Measurements from ENCODE around the gene GABRA5. TPM values are rescaled to one million over a fixed set of nuclear protein-coding genes. Genes with fewer than 3 reads are reported as not detected.
"Not testable (repeated sequence)": the region's sequence is repeated elsewhere in the genome, so short reads cannot be mapped to it uniquely, and the experiment has no call there.

Gene GABRA5
- polyA plus RNA-seq = not detected

DNA sequence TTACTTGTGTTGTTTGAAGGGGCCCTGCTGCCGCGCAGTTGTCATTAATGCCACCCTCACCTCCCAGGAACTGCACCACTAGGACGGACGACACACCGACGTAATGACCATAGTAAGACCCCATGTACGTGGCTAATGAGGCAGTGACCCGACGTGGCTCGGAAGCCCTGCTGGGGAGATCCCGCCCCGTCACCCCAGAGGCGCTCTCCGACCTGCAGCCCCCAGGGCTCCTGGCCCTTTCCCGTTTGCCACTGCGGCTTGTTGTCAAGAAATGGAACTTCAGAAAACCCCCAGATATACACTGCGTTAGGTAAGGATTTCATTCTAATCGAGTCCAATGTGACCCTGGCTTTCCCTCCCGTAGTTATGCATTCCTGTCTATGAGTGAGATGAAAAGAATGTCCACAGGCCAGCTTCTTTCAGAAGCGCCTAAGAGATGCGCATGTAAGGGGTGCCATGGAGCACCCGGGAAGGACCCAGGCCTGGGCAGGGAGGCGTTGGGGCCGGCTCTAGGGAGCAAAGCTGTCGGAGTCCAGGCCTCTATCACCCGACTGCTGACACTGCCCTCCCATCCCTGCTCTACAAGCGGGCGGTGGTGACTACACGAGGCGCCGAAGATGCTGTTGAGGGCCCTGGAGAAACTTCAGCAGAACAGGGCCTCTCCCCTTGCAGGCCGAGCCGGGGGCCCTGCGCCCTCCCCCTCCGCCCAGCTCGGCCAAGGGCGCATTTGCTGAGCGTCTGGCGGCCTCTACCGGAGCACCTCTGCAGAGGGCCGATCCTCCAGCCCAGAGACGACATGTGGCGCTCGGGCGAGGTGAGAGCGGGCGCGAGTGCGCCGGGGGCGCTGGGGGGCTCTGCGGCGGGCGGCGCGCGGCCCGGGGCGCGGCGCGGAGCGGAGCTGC lies at the start of gene GABRA5:
TSS of gene GABRA5 (plus strand) at position 765 of the 902 bp plus-strand sequence. CDS start 2,187 bp downstream, outside the sequence.
- Mint-ChIP-seq H3K4me3 (no peak within 1 kb of the TSS), H3K9me3 (peaks cover 0 to 6% (median 0%) of the 10 kb centered on the region in 3 donors), H3K4me1 (peaks cover 0 to 1% (median 0%) of the 10 kb centered on the region in 3 donors), H3K36me3 (peaks cover 1% of the 10 kb centered on the region), H3K27ac (peak within 1 kb of the TSS in 1 of 3 donors; percentile 27), H3K27me3 (peaks cover 8% of the 10 kb centered on the region)

DNA sequence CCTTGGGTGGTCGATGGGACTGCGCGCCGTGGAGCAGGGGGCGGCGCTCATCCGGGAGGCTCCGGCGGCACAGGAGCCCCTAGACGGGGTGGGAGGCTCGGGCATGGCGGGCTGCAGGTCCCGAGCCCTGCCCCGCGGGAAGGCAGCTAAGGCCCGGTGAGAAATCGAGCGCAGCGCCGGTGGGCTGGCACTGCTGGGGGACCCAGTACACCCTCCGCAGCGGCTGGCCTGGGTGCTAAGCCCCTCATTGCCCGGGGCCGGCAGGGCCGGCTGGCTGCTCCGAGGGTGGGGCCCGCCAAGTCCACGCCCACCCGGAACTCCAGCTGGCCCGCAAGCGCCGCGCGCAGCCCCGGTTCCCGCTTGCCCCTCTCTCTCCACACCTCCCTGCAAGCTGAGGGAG lies 35.7 kb upstream of the GABRA5 start:
- not testable (repeated sequence) for H3K27ac Mint-ChIP-seq, H3K4me3 Mint-ChIP-seq, H3K27me3 Mint-ChIP-seq, H3K4me1 Mint-ChIP-seq, H3K36me3 Mint-ChIP-seq
- H3K9me3 Mint-ChIP-seq = peaks cover 9 to 36% (median 10%) of the 10 kb centered on the region in 3 donors

DNA sequence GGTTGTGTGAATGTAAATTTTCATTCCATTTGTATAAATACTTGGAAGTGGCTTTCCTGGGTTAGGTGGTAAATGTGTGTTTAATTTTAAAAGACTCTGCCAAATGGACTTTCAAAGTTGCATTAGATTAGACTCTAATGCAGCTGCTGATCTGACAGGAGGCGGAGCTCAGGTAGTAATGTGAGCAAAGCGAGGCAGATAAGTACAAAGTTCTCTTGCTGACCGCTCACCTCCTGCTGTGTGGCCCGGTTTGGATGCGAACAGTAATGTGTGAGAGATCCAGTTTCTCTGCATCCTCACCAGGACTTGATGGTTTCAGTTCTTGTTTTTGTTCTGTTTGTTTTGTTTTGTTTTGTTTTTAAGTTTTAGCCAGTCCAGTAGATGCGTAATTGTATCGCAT lies 34.9 kb upstream of the GABRA5 start:
- Mint-ChIP-seq H3K36me3 (no peaks in the 10 kb centered on the region), H3K4me1 (no peaks in the 10 kb centered on the region), H3K27ac (no peak overlapping the region), H3K9me3 (peaks cover 9 to 42% (median 12%) of the 10 kb centered on the region in 3 donors), H3K4me3 (no peak overlapping the region), H3K27me3 (no peaks in the 10 kb centered on the region)

DNA sequence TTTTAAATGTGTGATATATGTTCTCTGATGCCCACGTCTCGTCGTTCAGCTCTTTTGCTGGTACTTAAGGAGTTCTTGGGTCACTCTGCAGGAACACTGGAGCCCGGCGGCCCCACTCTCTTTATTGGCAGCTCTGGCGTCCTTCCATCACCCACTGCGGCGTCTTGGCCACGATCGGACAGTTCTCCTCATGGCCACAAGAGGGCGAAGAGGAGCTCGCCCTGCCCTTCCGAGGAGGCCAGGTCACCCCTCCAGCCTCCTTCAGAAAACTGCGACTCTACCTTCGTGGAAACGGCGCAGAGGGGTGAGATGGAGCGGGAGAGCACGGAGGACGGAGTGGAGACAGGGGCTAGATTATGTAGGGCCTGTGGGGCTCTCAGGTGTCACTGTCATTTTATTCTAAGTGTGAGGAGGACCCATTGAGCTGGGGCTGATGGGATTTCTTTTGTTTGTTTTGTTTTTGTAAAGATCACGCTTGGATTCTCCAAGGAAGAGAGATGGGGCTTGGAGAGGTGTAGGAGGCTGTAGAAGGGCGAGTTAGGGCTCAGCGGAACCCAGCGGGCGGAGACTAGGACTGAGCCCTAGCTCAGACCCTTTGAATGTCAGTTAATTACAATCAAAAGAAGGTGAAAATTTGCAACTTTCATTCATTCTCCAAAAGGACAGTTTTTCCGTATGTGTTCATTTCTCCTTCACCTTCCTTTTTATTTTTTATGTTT lies 28.0 kb upstream of the GABRA5 start:
- Mint-ChIP-seq H3K36me3 (no peaks in the 10 kb centered on the region), H3K9me3 (peaks cover 3 to 16% (median 9%) of the 10 kb centered on the region in 3 donors), H3K4me1 (no peaks in the 10 kb centered on the region), H3K4me3 (peak overlapping the region in 1 of 4 donors; percentile 28), H3K27ac (no peak overlapping the region), H3K27me3 (no peaks in the 10 kb centered on the region)

DNA sequence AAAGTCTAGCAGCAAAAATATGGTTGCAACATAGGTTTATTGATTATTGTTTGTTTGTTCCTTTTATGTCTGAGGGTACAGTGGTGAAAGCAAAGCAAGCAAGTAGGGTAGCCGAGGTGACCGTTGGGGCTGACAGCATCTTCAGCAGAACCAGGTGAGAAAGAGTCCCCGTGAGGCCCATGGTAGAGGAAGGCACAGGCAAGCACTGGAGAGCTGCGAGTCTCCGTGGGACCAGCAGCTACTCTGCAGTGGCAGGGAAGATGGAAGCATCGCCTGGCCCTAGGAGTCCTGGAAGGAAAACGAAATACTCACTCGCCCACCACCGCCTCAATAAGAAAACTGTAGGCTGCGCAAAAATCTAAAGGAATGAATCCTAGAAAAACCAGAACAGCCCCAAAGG lies 25.3 kb upstream of the GABRA5 start:
- Mint-ChIP-seq H3K27ac (peak overlapping the region in 1 of 3 donors; percentile 13), H3K4me3 (no peak overlapping the region), H3K36me3 (no peaks in the 10 kb centered on the region), H3K27me3 (no peaks in the 10 kb centered on the region), H3K9me3 (peaks cover 3 to 8% (median 7%) of the 10 kb centered on the region in 3 donors), H3K4me1 (no peaks in the 10 kb centered on the region)

DNA sequence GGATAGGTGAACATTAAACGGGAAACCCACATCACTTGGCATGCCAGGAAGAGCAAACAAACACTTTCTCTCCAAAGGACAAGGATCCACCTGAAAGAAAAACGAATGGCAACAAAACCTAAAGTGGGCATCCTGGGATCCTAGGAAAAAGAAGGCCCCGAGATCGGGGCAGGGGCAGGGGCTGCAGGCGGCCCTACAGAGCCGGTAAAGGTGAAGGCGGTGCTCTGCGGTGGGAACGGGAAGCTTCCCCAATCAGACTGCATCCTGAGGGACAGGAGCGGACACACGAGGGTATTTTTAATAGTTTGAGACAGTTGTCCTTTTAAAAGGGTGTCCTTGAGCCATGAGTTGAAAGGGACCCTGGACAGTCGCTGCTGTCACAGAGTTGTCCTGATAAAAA lies 24.9 kb upstream of the GABRA5 start:
- Mint-ChIP-seq H3K9me3 (peaks cover 3 to 8% (median 5%) of the 10 kb centered on the region in 3 donors), H3K27ac (no peak overlapping the region)

DNA sequence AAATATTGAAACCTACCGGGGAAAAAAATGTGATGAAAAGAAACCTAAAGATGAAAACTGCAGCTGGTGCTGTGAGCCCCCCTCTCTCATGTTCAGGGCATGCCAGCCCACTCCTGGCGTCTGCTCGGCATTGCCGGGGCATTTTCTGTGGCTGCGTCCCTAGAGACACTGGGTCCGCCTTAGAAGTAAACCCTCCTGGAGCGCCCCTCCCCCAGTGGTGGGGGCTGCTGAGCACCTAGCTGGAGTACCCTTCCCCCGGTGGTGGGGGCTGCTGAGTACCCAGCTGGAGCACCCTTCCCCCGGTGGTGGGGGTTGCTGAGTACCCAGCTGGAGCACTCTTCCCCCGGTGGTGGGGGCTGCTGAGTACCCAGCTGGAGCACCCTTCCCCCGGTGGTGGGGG lies 24.5 kb upstream of the GABRA5 start:
- Mint-ChIP-seq H3K36me3 (no peaks in the 10 kb centered on the region), H3K27me3 (no peaks in the 10 kb centered on the region), H3K4me1 (no peaks in the 10 kb centered on the region), H3K4me3 (no peak overlapping the region), H3K9me3 (peaks cover 3 to 7% (median 5%) of the 10 kb centered on the region in 3 donors), H3K27ac (no peak overlapping the region)

More for the DNA sequence above, 24.9 kb upstream of the GABRA5 start:
- Mint-ChIP-seq H3K4me3 (no peak overlapping the region), H3K4me1 (no peaks in the 10 kb centered on the region), H3K27me3 (no peaks in the 10 kb centered on the region), H3K36me3 (no peaks in the 10 kb centered on the region)

DNA sequence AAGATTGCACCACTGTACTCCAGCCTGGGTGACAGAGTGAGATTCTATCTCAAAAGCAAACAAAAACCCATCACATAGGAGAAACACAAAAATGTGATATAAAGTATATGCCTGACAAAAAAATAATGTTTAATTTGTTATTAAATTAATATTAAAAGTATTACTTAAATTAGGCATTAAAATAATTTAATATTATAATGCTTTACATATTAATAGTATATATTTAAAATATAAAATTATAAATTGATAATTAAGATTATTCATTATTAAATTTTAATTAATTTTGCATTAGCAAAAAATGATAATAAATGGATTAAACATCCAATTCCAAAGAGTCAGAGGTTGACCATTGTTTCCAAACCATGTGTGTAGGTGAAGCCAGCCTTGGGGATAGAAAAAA lies 22.0 kb upstream of the GABRA5 start:
- no peaks in the 10 kb centered on the region for H3K4me1 Mint-ChIP-seq
- no peaks in the 10 kb centered on the region for H3K36me3 Mint-ChIP-seq
- peaks cover 6 to 17% (median 14%) of the 10 kb centered on the region in 3 donors for H3K9me3 Mint-ChIP-seq
- H3K27me3 Mint-ChIP-seq = no peaks in the 10 kb centered on the region
- H3K27ac Mint-ChIP-seq = no peak overlapping the region
- no peak overlapping the region for H3K4me3 Mint-ChIP-seq

DNA sequence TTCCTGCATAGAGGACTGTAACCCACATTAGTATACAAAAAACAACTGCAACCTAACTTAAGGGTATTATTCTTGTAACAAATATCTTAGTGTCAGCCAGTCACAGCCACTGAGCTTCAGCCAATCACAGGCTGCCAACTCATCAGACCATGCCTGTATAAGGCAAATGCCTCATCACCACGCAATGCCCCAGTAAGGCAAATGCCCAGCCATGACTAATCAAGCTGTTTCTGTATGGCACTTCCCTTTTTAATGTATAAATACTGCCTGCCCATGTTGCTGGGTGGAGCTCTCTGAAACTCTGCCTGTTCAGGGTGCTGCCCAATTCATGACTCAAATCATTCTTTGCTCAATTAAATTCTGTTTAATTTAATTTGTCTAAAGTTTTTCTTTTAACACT lies 18.4 kb upstream of the GABRA5 start:
- Mint-ChIP-seq H3K27ac (no peak overlapping the region), H3K4me1 (no peaks in the 10 kb centered on the region), H3K36me3 (no peaks in the 10 kb centered on the region), H3K27me3 (no peaks in the 10 kb centered on the region), H3K9me3 (peaks cover 4 to 17% (median 14%) of the 10 kb centered on the region in 3 donors), H3K4me3 (no peak overlapping the region)

DNA sequence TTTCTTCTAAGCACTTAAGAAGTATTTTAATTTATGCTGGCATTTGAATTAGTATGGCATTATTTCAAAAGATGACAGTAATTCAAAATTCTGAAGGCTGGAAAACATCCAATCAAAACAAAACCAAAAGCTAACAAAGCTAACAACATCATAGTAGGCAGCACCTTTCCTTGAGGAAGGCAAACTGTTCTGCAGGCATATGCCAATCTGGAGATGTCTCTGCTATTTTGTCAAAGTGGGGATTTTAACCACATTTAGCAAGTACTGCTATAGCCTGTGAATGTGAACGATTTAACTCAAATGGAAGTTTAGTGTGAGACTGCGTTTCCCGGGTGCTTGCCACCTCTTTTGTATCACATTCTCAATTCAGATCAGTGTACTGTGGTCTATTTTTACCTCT lies 16.7 kb upstream of the GABRA5 start:
- Mint-ChIP-seq H3K4me3 (no peak overlapping the region), H3K9me3 (peaks cover 4 to 17% (median 11%) of the 10 kb centered on the region in 3 donors), H3K36me3 (no peaks in the 10 kb centered on the region), H3K27ac (no peak overlapping the region), H3K4me1 (no peaks in the 10 kb centered on the region), H3K27me3 (no peaks in the 10 kb centered on the region)

DNA sequence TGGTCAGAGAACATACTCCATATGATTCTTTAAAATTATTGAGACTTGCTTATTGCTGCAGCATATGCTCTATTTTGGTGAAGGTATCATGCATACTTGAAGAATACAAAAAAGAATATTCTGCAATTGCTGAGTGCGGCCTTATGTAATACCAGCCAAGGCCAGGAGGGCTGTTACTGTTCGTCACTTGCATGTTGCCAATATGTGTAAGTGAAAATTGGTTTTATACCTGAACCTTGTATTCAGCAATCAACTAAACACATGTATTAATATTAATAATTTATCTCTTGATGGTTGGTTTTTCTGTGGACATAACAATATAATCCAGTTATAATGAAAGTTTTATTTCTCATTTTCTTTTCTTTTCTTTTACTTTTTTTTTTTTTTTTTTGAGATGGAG lies 13.9 kb upstream of the GABRA5 start:
- Mint-ChIP-seq H3K27ac (no peak overlapping the region), H3K9me3 (peaks cover 0 to 11% (median 9%) of the 10 kb centered on the region in 3 donors), H3K36me3 (no peaks in the 10 kb centered on the region), H3K4me1 (no peaks in the 10 kb centered on the region), H3K4me3 (no peak overlapping the region), H3K27me3 (no peaks in the 10 kb centered on the region)

DNA sequence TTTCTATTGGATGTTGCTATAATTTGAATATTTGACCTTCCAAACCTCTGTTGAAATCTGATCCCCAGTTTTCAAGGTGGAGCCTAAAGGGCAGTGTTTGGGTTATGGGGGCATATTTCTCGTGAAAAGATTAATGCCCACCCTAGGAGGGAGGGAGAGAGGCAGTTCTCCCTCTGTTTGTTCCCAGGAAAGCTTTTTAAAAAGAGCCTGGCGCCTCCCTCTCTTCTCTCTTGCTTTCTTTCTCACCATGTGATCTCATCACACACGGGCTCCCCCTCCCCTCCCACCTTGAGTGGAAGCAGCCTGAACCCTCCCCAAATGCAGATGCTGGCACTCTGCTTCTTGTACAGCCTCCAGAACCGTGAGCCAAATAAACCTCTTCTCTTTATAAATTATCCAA lies 12.4 kb upstream of the GABRA5 start:
- Mint-ChIP-seq H3K4me3 (no peak overlapping the region), H3K9me3 (peaks cover 0 to 5% (median 4%) of the 10 kb centered on the region in 3 donors), H3K4me1 (no peaks in the 10 kb centered on the region), H3K36me3 (no peaks in the 10 kb centered on the region), H3K27me3 (no peaks in the 10 kb centered on the region), H3K27ac (no peak overlapping the region)

DNA sequence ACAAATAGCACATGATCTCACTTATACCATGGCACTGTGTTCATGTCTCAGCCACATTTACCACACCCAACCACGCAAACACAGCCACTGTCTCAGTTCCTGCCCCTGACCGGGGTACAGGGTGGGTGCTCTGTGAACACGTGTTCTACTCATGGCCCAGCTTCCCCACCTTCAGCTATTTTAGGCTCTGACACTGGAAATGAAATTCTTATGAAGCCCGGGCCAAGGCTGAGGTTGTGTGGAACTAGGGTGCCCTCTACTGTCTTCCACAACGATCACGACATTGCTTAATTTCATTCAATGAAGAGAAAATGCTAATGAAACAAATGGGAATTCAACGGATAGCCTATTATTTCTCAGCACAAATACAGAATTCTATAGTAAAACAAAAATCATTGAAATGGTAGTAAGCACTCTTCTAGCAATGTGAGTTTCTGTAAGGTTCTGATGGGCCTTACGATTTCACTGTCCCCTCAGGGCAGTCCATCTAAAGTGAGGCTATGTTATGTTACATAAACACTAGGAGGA lies 2.1 kb upstream of the GABRA5 start:
- Mint-ChIP-seq H3K9me3 (peaks cover 0 to 10% (median 0%) of the 10 kb centered on the region in 3 donors), H3K27me3 (peaks cover 8% of the 10 kb centered on the region), H3K27ac (no peak overlapping the region), H3K36me3 (peaks cover 1% of the 10 kb centered on the region), H3K4me3 (no peak overlapping the region), H3K4me1 (peaks cover 0 to 1% (median 0%) of the 10 kb centered on the region in 3 donors)

DNA sequence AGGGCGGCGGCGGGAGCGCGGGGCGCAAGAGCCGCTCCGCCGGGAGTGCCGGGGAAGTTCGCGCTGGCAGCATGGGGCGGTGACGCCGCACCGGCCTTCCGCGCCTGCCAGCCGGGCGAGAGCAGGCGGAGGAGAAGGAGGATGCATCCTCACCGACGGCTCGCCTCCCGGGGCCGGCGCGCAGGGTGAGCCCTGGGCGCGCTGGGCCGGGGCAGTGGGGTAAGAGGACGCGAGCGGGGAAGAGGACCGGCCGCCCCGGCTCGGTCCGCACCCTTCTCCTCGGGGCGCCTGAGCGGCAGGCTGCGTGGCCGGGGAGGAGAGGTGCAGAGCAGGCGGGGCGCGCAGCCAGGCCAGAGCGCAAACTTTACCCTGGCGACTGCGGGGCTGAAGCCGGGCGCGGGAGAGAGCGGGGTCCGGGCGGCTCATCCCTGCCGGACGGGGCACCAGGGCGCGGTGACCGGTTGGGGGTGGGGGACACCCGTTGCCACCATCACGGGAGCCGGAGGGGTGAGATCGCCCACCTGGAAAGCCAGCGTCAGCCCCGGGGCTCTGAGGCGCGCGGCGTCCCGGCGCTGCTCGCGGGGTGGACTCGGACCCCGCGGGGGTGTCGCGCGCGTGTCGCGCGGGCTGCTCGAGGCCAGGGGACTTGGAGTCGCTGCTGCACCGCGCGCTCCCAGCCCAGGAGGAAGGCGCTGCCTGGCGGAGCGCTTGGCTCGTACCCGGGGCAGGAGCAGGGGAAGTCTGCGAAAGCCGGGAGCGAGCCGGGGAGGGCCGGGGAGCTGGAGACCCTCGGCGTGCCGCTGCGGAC lies 542 bp downstream of the GABRA5 start:
- Mint-ChIP-seq H3K9me3 (peaks cover 0 to 3% (median 0%) of the 10 kb centered on the region in 3 donors), H3K36me3 (peaks cover 1% of the 10 kb centered on the region), H3K27me3 (peaks cover 9% of the 10 kb centered on the region), H3K27ac (no peak overlapping the region), H3K4me3 (no peak overlapping the region), H3K4me1 (peaks cover 0 to 1% (median 0%) of the 10 kb centered on the region in 3 donors)
